WTC11 (cell line): ENCODE results near the gene TRAF7. TPM values are rescaled to one million over a fixed set of nuclear protein-coding genes. Genes with fewer than 3 reads are reported as not detected.

Experiments used
- CREM ChIP-seq: sonication (generic); formaldehyde crosslinking; IDR thresholded peaks from 2 replicates; pipeline ENCODE4 v1.8.1; 2022; ENCODE audit warnings: mild to moderate bottlenecking, missing genetic modification reagents, moderate library complexity
- ETV6 ChIP-seq: sonication (generic); formaldehyde crosslinking; IDR thresholded peaks from 2 replicates; pipeline ENCODE4 v1.8.1; 2022; ENCODE audit warnings: mild to moderate bottlenecking, missing genetic modification reagents
- FOXP1 ChIP-seq: sonication (generic); formaldehyde crosslinking; IDR thresholded peaks from 2 replicates; pipeline ENCODE4 v1.8.0; 2022; ENCODE audit warnings: missing genetic modification reagents, mild to moderate bottlenecking, moderate library complexity, borderline replicate concordance
- GRHL2 ChIP-seq: fragments of 250-450 bp; sonication (Bioruptor Pico); IDR thresholded peaks from 2 replicates; pipeline ENCODE4 v1.8.0; 2022; ENCODE audit warnings: mild to moderate bottlenecking, moderate library complexity; ENCODE audit not compliant: insufficient replicate concordance, severe bottlenecking
- GTF2I ChIP-seq: fragments of 250-450 bp; sonication (Bioruptor Pico); conservative IDR thresholded peaks from 2 replicates; pipeline ENCODE4 v1.4.0; 2021; ENCODE audit warnings: mild to moderate bottlenecking
- OVOL2 ChIP-seq: fragments of 250-450 bp; sonication (Bioruptor Pico); IDR thresholded peaks from 2 replicates; pipeline ENCODE4 v1.9.0; 2021; ENCODE audit warnings: mild to moderate bottlenecking, borderline replicate concordance
- TEAD1 ChIP-seq: sonication (generic); formaldehyde crosslinking; IDR thresholded peaks from 2 replicates; pipeline ENCODE4 v1.8.0; 2022; ENCODE audit warnings: mild to moderate bottlenecking, missing genetic modification reagents
- TP53 ChIP-seq: sonication (generic); formaldehyde crosslinking; IDR thresholded peaks from 2 replicates; pipeline ENCODE4 v1.8.1; 2023; ENCODE audit warnings: mild to moderate bottlenecking, missing genetic modification reagents
- ZNF138 ChIP-seq: sonication (generic); formaldehyde crosslinking; conservative IDR thresholded peaks from 2 replicates; pipeline ENCODE4 v1.8.1; 2022; ENCODE audit warnings: mild to moderate bottlenecking, moderate library complexity, missing genetic modification reagents
- total RNA-seq: library from RNA; stranded (reverse); gene quantifications from 3 replicates; pipeline ENCODE4 v1.2.3, GENCODE V29; 2021
- TF ChIP-seq, protein P1 (sequence below): sonication (generic); formaldehyde crosslinking; IDR thresholded peaks from 2 replicates; pipeline ENCODE4 v1.8.1; 2022; ENCODE audit warnings: low read depth, missing genetic modification reagents, borderline replicate concordance
- TF ChIP-seq, protein P2 (sequence below): sonication (generic); formaldehyde crosslinking; IDR thresholded peaks from 2 replicates; pipeline ENCODE4 v1.8.1; 2022; ENCODE audit warnings: mild to moderate bottlenecking, missing genetic modification reagents, moderate library complexity, borderline replicate concordance
- TF ChIP-seq, protein P3 (sequence below): fragments of 250-450 bp; sonication (Bioruptor Pico); IDR thresholded peaks from 2 replicates; pipeline ENCODE4 v1.9.0; 2021; ENCODE audit warnings: mild to moderate bottlenecking, borderline replicate concordance
- TF ChIP-seq, protein P4 (sequence below): sonication (generic); formaldehyde crosslinking; IDR thresholded peaks from 2 replicates; pipeline ENCODE4 v1.8.1; 2022; ENCODE audit warnings: low read depth, mild to moderate bottlenecking, moderate library complexity, missing genetic modification reagents, borderline replicate concordance
- TF ChIP-seq, protein P5 (sequence below): sonication (generic); formaldehyde crosslinking; IDR thresholded peaks from 2 replicates; pipeline ENCODE4 v1.8.1; 2022; ENCODE audit warnings: missing genetic modification reagents, borderline replicate concordance

Gene TRAF7
- total RNA-seq, 1 experiment from 2014 or later: 148 TPM

DNA sequence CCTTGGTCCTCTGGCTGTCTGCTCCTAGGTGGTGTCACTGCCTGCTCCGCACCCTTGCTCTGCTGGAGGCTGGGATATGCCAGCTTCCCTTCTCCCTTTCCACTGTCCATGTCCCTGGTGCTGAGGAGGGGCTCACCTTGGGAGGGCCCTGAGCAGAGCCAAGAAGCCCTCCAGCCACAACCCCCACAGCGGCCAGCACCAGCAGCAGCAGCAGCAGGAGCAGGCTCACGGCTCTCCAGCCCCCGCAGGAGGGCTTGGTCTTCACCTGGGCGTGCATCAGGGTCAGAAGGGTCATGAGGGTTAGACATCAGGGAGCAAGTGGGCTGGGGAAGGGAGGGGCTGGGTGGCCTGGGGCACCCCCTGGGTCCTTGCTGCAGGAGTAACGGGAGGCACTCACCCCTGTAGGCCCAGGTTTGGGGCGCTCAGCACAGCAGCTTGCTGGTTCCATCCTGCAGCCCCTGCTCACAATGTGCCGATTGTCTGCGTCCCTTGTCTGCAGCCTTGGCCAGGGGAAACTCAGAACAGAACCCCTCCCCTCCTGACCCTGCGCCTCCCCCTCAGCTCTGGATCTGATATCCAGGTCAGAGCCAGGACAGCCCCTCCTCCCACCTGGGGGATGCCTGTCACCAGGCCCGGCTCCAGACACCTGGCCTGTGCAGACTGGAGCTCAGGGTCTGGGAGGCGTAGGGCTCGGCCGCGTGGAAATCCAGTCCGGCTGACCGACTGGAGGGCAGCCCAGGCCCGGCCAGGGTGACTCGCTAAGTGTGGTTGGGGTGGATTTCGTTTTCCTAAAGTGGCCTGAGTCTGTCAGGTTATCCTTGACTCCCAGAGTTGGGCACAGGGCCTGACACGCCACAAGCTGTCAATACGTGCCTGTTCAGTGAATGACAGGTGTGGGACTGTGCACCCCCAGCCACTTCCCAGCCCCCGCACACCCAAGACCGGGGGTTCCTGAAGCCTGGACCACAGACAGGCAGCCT lies 55.1 kb downstream of the TRAF7 start, which contains the start of gene BRICD5 (continued):
- TF ChIP-seq TEAD1 (CRISPR knock-in tag) (peak; percentile 65; the same call in 1 of the 2 replicates), CREM (CRISPR knock-in tag) (no peak), OVOL2 (CRISPR knock-in tag) (no peak), GTF2I (CRISPR knock-in tag) (no peak), FOXP1 (CRISPR knock-in tag) (peak; percentile 73; the same call in 1 of the 2 replicates), GRHL2 (CRISPR knock-in tag) (no peak), ZNF138 (CRISPR knock-in tag) (no peak), TP53 (CRISPR knock-in tag) (no peak), ETV6 (no peak)
- TF ChIP-seq, protein P1, sequence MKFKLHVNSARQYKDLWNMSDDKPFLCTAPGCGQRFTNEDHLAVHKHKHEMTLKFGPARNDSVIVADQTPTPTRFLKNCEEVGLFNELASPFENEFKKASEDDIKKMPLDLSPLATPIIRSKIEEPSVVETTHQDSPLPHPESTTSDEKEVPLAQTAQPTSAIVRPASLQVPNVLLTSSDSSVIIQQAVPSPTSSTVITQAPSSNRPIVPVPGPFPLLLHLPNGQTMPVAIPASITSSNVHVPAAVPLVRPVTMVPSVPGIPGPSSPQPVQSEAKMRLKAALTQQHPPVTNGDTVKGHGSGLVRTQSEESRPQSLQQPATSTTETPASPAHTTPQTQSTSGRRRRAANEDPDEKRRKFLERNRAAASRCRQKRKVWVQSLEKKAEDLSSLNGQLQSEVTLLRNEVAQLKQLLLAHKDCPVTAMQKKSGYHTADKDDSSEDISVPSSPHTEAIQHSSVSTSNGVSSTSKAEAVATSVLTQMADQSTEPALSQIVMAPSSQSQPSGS (CRISPR knock-in tag): no peak
- TF ChIP-seq, protein P2, sequence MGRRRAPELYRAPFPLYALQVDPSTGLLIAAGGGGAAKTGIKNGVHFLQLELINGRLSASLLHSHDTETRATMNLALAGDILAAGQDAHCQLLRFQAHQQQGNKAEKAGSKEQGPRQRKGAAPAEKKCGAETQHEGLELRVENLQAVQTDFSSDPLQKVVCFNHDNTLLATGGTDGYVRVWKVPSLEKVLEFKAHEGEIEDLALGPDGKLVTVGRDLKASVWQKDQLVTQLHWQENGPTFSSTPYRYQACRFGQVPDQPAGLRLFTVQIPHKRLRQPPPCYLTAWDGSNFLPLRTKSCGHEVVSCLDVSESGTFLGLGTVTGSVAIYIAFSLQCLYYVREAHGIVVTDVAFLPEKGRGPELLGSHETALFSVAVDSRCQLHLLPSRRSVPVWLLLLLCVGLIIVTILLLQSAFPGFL (CRISPR knock-in tag): no peak
- TF ChIP-seq, protein P3, sequence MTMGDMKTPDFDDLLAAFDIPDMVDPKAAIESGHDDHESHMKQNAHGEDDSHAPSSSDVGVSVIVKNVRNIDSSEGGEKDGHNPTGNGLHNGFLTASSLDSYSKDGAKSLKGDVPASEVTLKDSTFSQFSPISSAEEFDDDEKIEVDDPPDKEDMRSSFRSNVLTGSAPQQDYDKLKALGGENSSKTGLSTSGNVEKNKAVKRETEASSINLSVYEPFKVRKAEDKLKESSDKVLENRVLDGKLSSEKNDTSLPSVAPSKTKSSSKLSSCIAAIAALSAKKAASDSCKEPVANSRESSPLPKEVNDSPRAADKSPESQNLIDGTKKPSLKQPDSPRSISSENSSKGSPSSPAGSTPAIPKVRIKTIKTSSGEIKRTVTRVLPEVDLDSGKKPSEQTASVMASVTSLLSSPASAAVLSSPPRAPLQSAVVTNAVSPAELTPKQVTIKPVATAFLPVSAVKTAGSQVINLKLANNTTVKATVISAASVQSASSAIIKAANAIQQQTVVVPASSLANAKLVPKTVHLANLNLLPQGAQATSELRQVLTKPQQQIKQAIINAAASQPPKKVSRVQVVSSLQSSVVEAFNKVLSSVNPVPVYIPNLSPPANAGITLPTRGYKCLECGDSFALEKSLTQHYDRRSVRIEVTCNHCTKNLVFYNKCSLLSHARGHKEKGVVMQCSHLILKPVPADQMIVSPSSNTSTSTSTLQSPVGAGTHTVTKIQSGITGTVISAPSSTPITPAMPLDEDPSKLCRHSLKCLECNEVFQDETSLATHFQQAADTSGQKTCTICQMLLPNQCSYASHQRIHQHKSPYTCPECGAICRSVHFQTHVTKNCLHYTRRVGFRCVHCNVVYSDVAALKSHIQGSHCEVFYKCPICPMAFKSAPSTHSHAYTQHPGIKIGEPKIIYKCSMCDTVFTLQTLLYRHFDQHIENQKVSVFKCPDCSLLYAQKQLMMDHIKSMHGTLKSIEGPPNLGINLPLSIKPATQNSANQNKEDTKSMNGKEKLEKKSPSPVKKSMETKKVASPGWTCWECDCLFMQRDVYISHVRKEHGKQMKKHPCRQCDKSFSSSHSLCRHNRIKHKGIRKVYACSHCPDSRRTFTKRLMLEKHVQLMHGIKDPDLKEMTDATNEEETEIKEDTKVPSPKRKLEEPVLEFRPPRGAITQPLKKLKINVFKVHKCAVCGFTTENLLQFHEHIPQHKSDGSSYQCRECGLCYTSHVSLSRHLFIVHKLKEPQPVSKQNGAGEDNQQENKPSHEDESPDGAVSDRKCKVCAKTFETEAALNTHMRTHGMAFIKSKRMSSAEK (CRISPR knock-in tag): 0 out of 2 replicates have a peak, but pooled peaks have one; percentile 15
- TF ChIP-seq, protein P4, sequence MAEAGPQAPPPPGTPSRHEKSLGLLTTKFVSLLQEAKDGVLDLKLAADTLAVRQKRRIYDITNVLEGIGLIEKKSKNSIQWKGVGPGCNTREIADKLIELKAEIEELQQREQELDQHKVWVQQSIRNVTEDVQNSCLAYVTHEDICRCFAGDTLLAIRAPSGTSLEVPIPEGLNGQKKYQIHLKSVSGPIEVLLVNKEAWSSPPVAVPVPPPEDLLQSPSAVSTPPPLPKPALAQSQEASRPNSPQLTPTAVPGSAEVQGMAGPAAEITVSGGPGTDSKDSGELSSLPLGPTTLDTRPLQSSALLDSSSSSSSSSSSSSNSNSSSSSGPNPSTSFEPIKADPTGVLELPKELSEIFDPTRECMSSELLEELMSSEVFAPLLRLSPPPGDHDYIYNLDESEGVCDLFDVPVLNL (CRISPR knock-in tag): no peak; the same call in 1 of the 2 replicates
- TF ChIP-seq, protein P5, sequence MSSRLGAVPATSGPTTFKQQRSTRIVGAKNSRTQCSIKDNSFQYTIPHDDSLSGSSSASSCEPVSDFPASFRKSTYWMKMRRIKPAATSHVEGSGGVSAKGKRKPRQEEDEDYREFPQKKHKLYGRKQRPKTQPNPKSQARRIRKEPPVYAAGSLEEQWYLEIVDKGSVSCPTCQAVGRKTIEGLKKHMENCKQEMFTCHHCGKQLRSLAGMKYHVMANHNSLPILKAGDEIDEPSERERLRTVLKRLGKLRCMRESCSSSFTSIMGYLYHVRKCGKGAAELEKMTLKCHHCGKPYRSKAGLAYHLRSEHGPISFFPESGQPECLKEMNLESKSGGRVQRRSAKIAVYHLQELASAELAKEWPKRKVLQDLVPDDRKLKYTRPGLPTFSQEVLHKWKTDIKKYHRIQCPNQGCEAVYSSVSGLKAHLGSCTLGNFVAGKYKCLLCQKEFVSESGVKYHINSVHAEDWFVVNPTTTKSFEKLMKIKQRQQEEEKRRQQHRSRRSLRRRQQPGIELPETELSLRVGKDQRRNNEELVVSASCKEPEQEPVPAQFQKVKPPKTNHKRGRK: no peak
